ENCODE results near the gene ATAD5. TPM values are rescaled to one million over a fixed set of nuclear protein-coding genes. Genes with fewer than 3 reads are reported as not detected.
"Not testable (repeated sequence)": the region's sequence is repeated elsewhere in the genome, so short reads cannot be mapped to it uniquely, and the experiment has no call there.

The ATAD5 gene
- total RNA-seq, 1 donor from 2014 or later, result 6.4 TPM

DNA sequence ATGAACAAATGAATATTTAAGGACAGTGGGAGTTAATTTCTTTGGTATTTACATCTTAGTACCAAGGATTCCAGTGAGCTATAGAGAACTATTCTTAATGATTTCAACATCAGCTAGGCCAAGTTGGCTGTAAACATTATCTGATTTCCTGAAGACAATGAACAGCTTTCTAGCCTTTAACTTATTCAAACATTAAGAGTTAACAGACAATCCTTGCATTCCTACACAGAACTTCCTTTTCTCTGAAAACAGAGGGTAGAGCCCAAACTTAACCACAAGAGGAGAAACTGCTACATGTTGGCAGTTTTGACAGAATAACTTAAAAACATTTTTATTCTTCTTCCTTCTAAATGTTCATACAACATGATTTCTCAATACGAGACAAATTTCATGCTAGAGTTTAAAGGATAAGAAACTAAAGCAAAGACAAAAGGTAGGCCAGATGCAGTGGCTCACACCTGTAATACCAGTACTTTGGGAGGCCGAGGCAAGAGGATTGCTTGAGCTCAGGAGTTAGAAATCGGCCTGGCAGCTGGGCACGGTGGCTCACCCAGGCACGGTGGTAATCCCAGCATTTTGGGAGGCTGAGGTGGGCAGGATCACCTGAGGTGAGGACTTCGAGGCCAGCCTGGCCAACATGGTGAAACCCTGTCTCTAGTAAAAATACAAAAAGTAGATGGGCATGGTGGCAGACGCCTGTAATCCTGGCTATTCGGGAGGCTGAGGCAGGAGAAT lies 11.6 kb upstream of the ATAD5 start:
- Mint-ChIP-seq H3K27ac (ENCODE audit: unreplicated experiment) (no peak overlapping the region), H3K4me3 (ENCODE audit: unreplicated experiment) (no peak overlapping the region), H3K9me3 (ENCODE audit: unreplicated experiment) (peaks cover 1% of the 10 kb centered on the region), H3K36me3 (ENCODE audit: unreplicated experiment) (no peaks in the 10 kb centered on the region), H3K4me1 (ENCODE audit: low read depth, unreplicated experiment) (peaks cover 5% of the 10 kb centered on the region), H3K27me3 (ENCODE audit: unreplicated experiment) (peaks cover 2% of the 10 kb centered on the region)
- TF ChIP-seq, protein P1, sequence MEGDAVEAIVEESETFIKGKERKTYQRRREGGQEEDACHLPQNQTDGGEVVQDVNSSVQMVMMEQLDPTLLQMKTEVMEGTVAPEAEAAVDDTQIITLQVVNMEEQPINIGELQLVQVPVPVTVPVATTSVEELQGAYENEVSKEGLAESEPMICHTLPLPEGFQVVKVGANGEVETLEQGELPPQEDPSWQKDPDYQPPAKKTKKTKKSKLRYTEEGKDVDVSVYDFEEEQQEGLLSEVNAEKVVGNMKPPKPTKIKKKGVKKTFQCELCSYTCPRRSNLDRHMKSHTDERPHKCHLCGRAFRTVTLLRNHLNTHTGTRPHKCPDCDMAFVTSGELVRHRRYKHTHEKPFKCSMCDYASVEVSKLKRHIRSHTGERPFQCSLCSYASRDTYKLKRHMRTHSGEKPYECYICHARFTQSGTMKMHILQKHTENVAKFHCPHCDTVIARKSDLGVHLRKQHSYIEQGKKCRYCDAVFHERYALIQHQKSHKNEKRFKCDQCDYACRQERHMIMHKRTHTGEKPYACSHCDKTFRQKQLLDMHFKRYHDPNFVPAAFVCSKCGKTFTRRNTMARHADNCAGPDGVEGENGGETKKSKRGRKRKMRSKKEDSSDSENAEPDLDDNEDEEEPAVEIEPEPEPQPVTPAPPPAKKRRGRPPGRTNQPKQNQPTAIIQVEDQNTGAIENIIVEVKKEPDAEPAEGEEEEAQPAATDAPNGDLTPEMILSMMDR (IDR thresholded peaks at IDR 0.05; ENCODE audit: partially characterized antibody, unreplicated experiment), result no peak
- no peak for DNase-seq

DNA sequence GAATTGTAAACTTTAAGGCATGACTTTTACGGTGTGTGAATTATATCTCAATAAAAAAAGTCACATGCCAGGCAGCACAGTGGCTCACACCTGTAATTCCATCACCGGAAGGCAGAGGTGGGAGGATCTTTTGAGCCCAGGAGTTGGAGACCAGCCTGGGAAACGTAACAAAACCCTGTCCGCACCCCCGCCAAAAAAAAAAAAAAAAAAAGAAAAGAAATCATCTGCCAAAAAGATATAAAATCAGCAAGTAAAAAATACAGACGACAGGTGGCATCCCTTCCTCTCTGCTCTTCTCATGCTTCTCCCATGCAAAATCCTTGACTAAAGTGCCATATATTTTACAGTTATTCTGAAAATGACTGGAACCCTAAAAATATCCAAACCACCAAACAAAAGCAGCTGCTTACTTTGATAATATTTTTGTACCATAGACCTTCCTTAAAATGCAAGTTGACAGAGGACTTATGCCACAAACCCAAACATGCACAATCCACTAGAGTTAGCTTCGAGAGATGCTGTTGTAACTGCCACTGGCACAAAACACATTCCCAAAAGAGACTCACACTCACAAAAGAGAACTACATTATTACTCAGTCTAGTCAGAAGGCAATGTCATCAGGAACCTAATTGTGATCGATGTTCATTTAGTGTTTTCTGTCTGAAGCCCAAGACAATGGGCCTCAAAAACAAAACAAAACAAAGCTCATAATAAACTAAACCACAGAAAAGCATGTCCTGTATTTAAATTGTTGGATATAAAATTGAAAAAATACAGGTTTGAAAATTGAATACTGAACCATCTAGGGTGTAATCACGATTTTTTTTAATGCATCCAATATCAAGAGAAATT lies 9.7 kb upstream of the ATAD5 start:
- no peak overlapping the region for H3K4me3 Mint-ChIP-seq (ENCODE audit: unreplicated experiment)
- TF ChIP-seq, protein P1 (IDR thresholded peaks at IDR 0.05; ENCODE audit: partially characterized antibody, unreplicated experiment), result no peak

DNA sequence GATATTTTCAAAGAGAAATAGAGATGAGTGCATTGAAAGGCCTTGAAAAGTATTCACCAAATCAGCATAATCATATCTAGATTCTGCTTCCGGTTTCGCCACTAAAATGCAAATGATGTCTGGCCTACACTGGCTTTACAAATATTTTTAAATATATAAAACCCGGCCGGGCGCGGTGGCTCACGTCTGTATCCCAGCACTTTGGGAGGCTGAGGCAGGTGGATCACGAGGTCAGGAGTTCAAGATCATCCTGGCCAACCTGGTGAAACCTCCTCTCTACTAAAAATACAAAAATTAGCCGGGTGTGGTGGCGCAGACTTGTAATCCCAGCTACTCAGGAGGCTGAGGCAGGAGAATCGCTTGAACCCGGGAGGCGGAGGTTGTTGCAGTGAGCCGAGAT lies 8.8 kb upstream of the ATAD5 start:
- not testable (repeated sequence) for DNase-seq; H3K27me3 Mint-ChIP-seq (ENCODE audit: unreplicated experiment); H3K4me3 Mint-ChIP-seq (ENCODE audit: unreplicated experiment); H3K4me1 Mint-ChIP-seq (ENCODE audit: low read depth, unreplicated experiment); H3K27ac Mint-ChIP-seq (ENCODE audit: unreplicated experiment); H3K36me3 Mint-ChIP-seq (ENCODE audit: unreplicated experiment); H3K9me3 Mint-ChIP-seq (ENCODE audit: unreplicated experiment)

More for the DNA sequence above, 9.7 kb upstream of the ATAD5 start:
- H3K36me3 Mint-ChIP-seq (ENCODE audit: unreplicated experiment), result no peaks in the 10 kb centered on the region
- no peak overlapping the region for H3K27ac Mint-ChIP-seq (ENCODE audit: unreplicated experiment)
- peaks cover 5% of the 10 kb centered on the region for H3K4me1 Mint-ChIP-seq (ENCODE audit: low read depth, unreplicated experiment)
- H3K27me3 Mint-ChIP-seq (ENCODE audit: unreplicated experiment), result peaks cover 2% of the 10 kb centered on the region
- no peak for DNase-seq
- peaks cover 2% of the 10 kb centered on the region for H3K9me3 Mint-ChIP-seq (ENCODE audit: unreplicated experiment)

DNA sequence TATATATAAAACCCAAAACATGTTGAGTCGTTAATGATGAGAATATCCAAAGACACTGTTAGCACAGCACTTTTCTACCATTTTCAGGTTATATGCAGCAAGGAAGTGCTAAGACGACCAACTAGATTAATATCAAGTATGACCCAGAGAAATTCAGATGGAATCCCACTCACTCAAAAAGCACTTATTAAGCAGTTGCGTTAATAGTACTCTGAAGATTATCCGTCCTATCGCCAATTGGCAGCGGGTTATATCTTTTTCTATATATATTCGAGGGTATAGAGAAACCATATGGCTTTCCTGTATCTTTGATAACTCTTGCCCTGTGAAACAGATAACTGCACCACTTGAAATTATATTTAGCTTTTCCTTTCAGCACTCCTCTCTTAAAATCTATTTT lies 8.3 kb upstream of the ATAD5 start:
- TF ChIP-seq, protein P1 (IDR thresholded peaks at IDR 0.05; ENCODE audit: partially characterized antibody, unreplicated experiment), result no peak
- H3K9me3 Mint-ChIP-seq (ENCODE audit: unreplicated experiment), result peaks cover 3% of the 10 kb centered on the region
- peak overlapping the region; percentile 56 for H3K27ac Mint-ChIP-seq (ENCODE audit: unreplicated experiment)
- H3K4me1 Mint-ChIP-seq (ENCODE audit: low read depth, unreplicated experiment), result peaks cover 5% of the 10 kb centered on the region
- DNase-seq, result no peak
- no peaks in the 10 kb centered on the region for H3K36me3 Mint-ChIP-seq (ENCODE audit: unreplicated experiment)
- H3K27me3 Mint-ChIP-seq (ENCODE audit: unreplicated experiment), result peaks cover 2% of the 10 kb centered on the region
- H3K4me3 Mint-ChIP-seq (ENCODE audit: unreplicated experiment), result peak overlapping the region; percentile 96

DNA sequence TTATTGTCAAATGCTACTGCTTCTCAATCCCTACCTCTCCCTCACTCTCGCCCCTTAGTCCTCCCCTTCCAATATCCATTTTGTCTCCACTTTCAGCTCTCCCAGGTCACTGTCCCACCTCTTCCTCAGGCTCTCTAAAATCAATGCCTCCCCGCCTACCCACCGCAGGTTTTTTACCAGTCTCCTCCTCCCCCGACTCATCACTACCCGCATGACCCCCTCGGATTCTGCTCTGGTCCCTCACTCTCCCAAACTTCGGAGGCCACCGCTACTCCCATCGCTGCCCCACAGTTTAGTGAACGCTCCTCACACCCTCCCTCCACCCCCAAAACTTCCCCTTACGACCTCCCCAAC lies 7.8 kb upstream of the ATAD5 start:
- peak overlapping the region; percentile 56 for H3K27ac Mint-ChIP-seq (ENCODE audit: unreplicated experiment)
- peak overlapping the region; percentile 96 for H3K4me3 Mint-ChIP-seq (ENCODE audit: unreplicated experiment)
- H3K4me1 Mint-ChIP-seq (ENCODE audit: low read depth, unreplicated experiment), result peaks cover 5% of the 10 kb centered on the region
- peak; percentile 31 for DNase-seq
- H3K9me3 Mint-ChIP-seq (ENCODE audit: unreplicated experiment), result peaks cover 3% of the 10 kb centered on the region
- TF ChIP-seq, protein P1 (IDR thresholded peaks at IDR 0.05; ENCODE audit: partially characterized antibody, unreplicated experiment), result no peak
- peaks cover 2% of the 10 kb centered on the region for H3K27me3 Mint-ChIP-seq (ENCODE audit: unreplicated experiment)
- no peaks in the 10 kb centered on the region for H3K36me3 Mint-ChIP-seq (ENCODE audit: unreplicated experiment)
